ENCODE results near the gene EPB41. TPM values are rescaled to one million over a fixed set of nuclear protein-coding genes. Genes with fewer than 3 reads are reported as not detected.
A peak's percentile ranks its signal among the peaks of the same experiment; 100 is the strongest.
"Not testable (repeated sequence)": the region's sequence is repeated elsewhere in the genome, so short reads cannot be mapped to it uniquely, and the experiment has no call there.

Gene EPB41
- total RNA-seq, 1 donor from 2014 or later: 9.7 TPM

DNA sequence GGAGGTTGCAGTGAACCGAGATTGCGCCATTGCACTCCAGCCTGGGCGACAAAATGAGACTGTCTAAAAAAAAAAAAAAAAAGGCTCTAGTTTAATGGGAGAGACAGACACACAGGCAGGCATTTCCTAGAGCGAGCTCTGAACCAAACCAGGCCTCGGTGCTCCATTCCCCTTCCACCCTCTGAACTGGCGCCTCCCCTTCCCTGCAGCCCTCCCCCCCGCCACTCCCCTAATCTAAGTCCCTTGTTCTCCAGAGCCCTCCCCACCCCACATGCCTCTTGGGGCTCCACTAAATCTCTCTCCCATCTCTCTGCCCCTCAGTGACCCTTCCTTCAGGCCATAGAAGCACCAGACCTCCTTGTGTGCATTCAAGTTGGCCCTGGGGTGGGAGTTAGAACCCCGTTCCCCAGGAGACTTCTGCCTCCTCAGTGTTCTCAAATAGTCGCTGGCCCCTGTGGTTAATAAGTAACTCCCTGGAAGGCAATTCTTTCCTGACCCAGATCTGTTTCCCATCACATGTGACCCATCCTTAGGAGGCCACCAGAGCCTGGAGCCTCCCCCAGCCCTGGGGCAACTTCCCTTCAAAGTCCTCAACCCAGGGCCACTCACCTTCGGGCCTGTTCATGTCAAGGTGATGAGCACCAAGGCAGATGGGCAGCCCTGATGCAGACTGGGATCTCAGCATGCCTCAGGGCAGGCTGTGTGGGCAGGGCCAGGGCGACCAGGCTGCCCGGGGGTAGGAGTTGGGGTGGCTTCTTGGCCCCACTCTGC is 42.6 kb upstream of the EPB41 start:
- no peak for DNase-seq (ENCODE audit: extremely low spot score, unreplicated experiment)
- Mint-ChIP-seq H3K27ac (ENCODE audit: unreplicated experiment) (no peak overlapping the region), H3K4me3 (ENCODE audit: unreplicated experiment) (no peak overlapping the region), H3K4me1 (ENCODE audit: unreplicated experiment) (peaks cover 7% of the 10 kb centered on the region), H3K27me3 (ENCODE audit: unreplicated experiment) (no peaks in the 10 kb centered on the region), H3K9me3 (ENCODE audit: unreplicated experiment) (no peaks in the 10 kb centered on the region), H3K36me3 (ENCODE audit: unreplicated experiment) (no peaks in the 10 kb centered on the region)
- TF ChIP-seq, protein P1, sequence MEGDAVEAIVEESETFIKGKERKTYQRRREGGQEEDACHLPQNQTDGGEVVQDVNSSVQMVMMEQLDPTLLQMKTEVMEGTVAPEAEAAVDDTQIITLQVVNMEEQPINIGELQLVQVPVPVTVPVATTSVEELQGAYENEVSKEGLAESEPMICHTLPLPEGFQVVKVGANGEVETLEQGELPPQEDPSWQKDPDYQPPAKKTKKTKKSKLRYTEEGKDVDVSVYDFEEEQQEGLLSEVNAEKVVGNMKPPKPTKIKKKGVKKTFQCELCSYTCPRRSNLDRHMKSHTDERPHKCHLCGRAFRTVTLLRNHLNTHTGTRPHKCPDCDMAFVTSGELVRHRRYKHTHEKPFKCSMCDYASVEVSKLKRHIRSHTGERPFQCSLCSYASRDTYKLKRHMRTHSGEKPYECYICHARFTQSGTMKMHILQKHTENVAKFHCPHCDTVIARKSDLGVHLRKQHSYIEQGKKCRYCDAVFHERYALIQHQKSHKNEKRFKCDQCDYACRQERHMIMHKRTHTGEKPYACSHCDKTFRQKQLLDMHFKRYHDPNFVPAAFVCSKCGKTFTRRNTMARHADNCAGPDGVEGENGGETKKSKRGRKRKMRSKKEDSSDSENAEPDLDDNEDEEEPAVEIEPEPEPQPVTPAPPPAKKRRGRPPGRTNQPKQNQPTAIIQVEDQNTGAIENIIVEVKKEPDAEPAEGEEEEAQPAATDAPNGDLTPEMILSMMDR (IDR thresholded peaks at IDR 0.05): no peak

GRCh38 chr1:28875134-28875533 is 39.2 kb upstream of the EPB41 start:
- DNase-seq (ENCODE audit: extremely low spot score, unreplicated experiment); H3K4me1 Mint-ChIP-seq (ENCODE audit: unreplicated experiment); H3K36me3 Mint-ChIP-seq (ENCODE audit: unreplicated experiment); H3K27me3 Mint-ChIP-seq (ENCODE audit: unreplicated experiment); H3K9me3 Mint-ChIP-seq (ENCODE audit: unreplicated experiment); H3K27ac Mint-ChIP-seq (ENCODE audit: unreplicated experiment); H3K4me3 Mint-ChIP-seq (ENCODE audit: unreplicated experiment): not testable (repeated sequence)

DNA sequence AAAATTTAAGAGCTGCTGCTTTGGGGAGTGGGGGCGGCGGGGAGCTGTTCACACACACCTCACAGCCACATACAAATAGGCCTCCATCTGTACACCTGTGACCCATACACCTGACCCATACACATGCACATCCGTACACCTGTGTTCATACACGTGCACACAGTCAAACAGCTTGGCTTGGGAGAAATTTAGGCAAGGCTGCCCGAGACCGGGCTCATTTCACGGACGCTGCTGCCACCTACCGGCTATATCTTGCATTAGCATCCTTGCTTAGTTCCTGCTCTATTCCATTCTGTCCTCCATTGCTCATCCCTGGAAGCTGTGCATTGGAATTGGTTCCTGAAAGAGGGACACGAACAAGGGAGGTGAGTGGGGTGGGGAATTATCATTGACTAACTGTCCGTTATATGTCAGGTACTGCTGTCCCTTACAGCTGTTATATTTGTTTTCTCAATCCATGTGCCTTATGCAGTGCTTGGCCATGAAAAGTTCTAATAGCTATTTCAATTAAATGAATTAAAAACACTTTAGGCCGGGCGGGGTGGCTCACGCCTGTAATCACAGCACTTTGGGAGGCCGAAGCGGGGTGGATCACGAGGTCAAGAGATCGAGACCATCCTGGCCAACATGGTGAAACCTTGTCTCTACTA is 37.1 kb upstream of the EPB41 start:
- Mint-ChIP-seq H3K9me3 (ENCODE audit: unreplicated experiment) (no peaks in the 10 kb centered on the region), H3K4me3 (ENCODE audit: unreplicated experiment) (no peak overlapping the region), H3K27ac (ENCODE audit: unreplicated experiment) (no peak overlapping the region), H3K4me1 (ENCODE audit: unreplicated experiment) (peaks cover 6% of the 10 kb centered on the region), H3K27me3 (ENCODE audit: unreplicated experiment) (no peaks in the 10 kb centered on the region), H3K36me3 (ENCODE audit: unreplicated experiment) (no peaks in the 10 kb centered on the region)
- peak; percentile 90 for DNase-seq (ENCODE audit: extremely low spot score, unreplicated experiment)
- TF ChIP-seq, protein P1 (IDR thresholded peaks at IDR 0.05): peak; percentile 93

DNA sequence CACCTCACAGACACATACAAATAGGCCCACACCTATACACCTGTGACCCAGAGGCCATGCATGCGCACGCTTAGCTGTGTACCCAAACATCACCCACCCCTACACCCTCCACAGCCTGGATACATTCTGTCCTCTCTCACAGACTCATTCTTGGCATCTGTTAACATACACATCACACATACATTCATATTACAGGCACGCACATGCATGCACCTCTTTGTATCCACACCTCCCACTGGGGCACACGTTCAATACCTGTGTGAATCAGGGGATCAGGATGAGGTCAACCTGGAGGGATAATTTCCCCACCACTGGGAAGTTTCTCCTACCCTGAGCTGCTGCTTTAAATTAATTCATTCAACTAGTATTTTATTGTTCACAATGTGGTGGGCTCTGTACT is 35.6 kb upstream of the EPB41 start:
- no peak for DNase-seq (ENCODE audit: extremely low spot score, unreplicated experiment)
- Mint-ChIP-seq H3K27ac (ENCODE audit: unreplicated experiment) (no peak overlapping the region), H3K36me3 (ENCODE audit: unreplicated experiment) (no peaks in the 10 kb centered on the region), H3K9me3 (ENCODE audit: unreplicated experiment) (no peaks in the 10 kb centered on the region), H3K27me3 (ENCODE audit: unreplicated experiment) (no peaks in the 10 kb centered on the region), H3K4me3 (ENCODE audit: unreplicated experiment) (no peak overlapping the region), H3K4me1 (ENCODE audit: unreplicated experiment) (peaks cover 6% of the 10 kb centered on the region)
- TF ChIP-seq, protein P1 (IDR thresholded peaks at IDR 0.05): no peak

- TF ChIP-seq, protein P1 (IDR thresholded peaks at IDR 0.05): peak; percentile 93
- Mint-ChIP-seq H3K27ac (ENCODE audit: unreplicated experiment) (no peak overlapping the region), H3K4me1 (ENCODE audit: unreplicated experiment) (peaks cover 18% of the 10 kb centered on the region), H3K36me3 (ENCODE audit: unreplicated experiment) (no peaks in the 10 kb centered on the region), H3K27me3 (ENCODE audit: unreplicated experiment) (no peaks in the 10 kb centered on the region), H3K4me3 (ENCODE audit: unreplicated experiment) (no peak overlapping the region), H3K9me3 (ENCODE audit: unreplicated experiment) (no peaks in the 10 kb centered on the region)
- peak; percentile 93 for DNase-seq (ENCODE audit: extremely low spot score, unreplicated experiment)
Measured at GRCh38 chr1:28882009-28882628, 32.2 kb upstream of the EPB41 start.

All from osteocyte (in vitro differentiated cells).